Endothelial cell of umbilical vein (primary cell): ENCODE results near the gene JAKMIP1. TPM values are rescaled to one million over a fixed set of nuclear protein-coding genes. Genes with fewer than 3 reads are reported as not detected.

Source experiments
- BruUV-seq: library from RNA; stranded (reverse); fragments of 400-500 nt; replicated peaks from 2 replicates; lab custom pipeline; 2021; lab: Mats Ljungman, UMichigan
- CTCF ChIA-PET: fragments of 300-600, 350-600 bp; sonication (Branson Sonifier 250); formaldehyde crosslinking; loops from one replicate; lab custom pipeline; 2021; ENCODE audit warnings: antibody characterized with exemption, inconsistent platforms; lab: Charles Lee
- POLR2A ChIA-PET: fragments of 300-600, 350-600 bp; sonication (Branson Sonifier 250); formaldehyde crosslinking; loops from one replicate; lab custom pipeline; 2021; ENCODE audit warnings: antibody characterized with exemption, inconsistent platforms; lab: Charles Lee
- DNase-seq: peaks from one replicate; pipeline ENCODE4 v3.0.0-alpha.2; 2011; ENCODE audit warnings: low read depth, low spot score
- FAIRE-seq: peaks from 2 replicates; lab custom pipeline; 2011; peaks lifted over from hg19 to GRCh38; lab: Jason Lieb, UNC
- H2AFZ ChIP-seq: 2 replicates; pipeline ENCODE4 v1.6.0; 2012; ENCODE audit warnings: low read depth, low read length, control low read depth, inconsistent platforms
- H3K27ac ChIP-seq: 2 replicates; pipeline ENCODE4 v1.5.1; 2011; ENCODE audit warnings: low read depth, mild to moderate bottlenecking, control low read depth, low read length, moderate library complexity; ENCODE audit not compliant: insufficient read depth
- H3K27me3 ChIP-seq, 2 experiments: 2 replicates each; pipeline versions ENCODE4 v1.6.0 to v1.6.1; 2011; ENCODE audit warnings: low read length in 2 of 2, mixed read lengths in 1 of 2; ENCODE audit not compliant: control insufficient read depth in 2 of 2, insufficient read depth in 2 of 2
- H3K36me3 ChIP-seq, 2 experiments: 2 replicates in 1 of 2; 3 replicates in 1 of 2; pipeline ENCODE4 v1.5.1; 2011; ENCODE audit warnings: low read length in 2 of 2, mild to moderate bottlenecking in 1 of 2, moderate library complexity in 1 of 2; ENCODE audit not compliant: control insufficient read depth in 2 of 2, insufficient read depth in 2 of 2; ENCODE audit errors: extremely low read depth in 1 of 2
- H3K4me1 ChIP-seq: 3 replicates; pipeline ENCODE4 v1.5.1; 2011; ENCODE audit warnings: mild to moderate bottlenecking, low read length; ENCODE audit not compliant: control insufficient read depth, insufficient read depth; ENCODE audit errors: extremely low read depth
- H3K4me2 ChIP-seq: 2 replicates; pipeline ENCODE4 v1.6.1; 2011; ENCODE audit warnings: low read length, control low read depth, mixed read lengths; ENCODE audit not compliant: insufficient read depth
- H3K4me3 ChIP-seq, 3 experiments: fragments of 200-600 bp in 1 of 3; sonication (generic), shearing (Covaris generic) in 1 of 3; replicated peaks in 1 of 3; 2 replicates each; pipeline ENCODE4 v1.5.1; 2011 to 2016; ENCODE audit warnings: control low read depth in 3 of 3, low read length in 3 of 3, mild to moderate bottlenecking in 2 of 3, inconsistent platforms in 1 of 3, low read depth in 1 of 3, moderate library complexity in 1 of 3; ENCODE audit not compliant: insufficient read depth in 1 of 3
- H3K79me2 ChIP-seq: 2 replicates; pipeline ENCODE4 v1.6.0; 2012; ENCODE audit warnings: low read length, inconsistent platforms; ENCODE audit not compliant: control insufficient read depth, insufficient read depth
- H3K9ac ChIP-seq: replicated peaks from 2 replicates; pipeline ENCODE3; 2011; ENCODE audit warnings: low read length, control low read depth; ENCODE audit not compliant: insufficient read depth; ENCODE audit errors: extremely low read depth
- H3K9me1 ChIP-seq: replicated peaks from 3 replicates; pipeline ENCODE4 v1.6.0; 2011; ENCODE audit warnings: mild to moderate bottlenecking, low read length; ENCODE audit not compliant: control insufficient read depth, insufficient read depth; ENCODE audit errors: extremely low read depth
- H3K9me3 ChIP-seq: replicated peaks from 2 replicates; pipeline ENCODE4 v1.5.1; 2012; ENCODE audit warnings: low read length, inconsistent platforms; ENCODE audit not compliant: control insufficient read depth, insufficient read depth
- H4K20me1 ChIP-seq: replicated peaks from 2 replicates; pipeline ENCODE3; 2011; ENCODE audit warnings: mild to moderate bottlenecking, low read length; ENCODE audit not compliant: control insufficient read depth, insufficient read depth; ENCODE audit errors: extremely low read depth
- EZH2 ChIP-seq: IDR thresholded peaks from 2 replicates; pipeline ENCODE4 v1.6.1; 2012; ENCODE audit warnings: borderline replicate concordance, low read depth, mild to moderate bottlenecking, moderate library complexity, low read length, inconsistent platforms; ENCODE audit not compliant: severe bottlenecking
- FOS ChIP-seq: IDR thresholded peaks from 2 replicates; pipeline ENCODE4 v1.6.1; 2011; ENCODE audit warnings: mild to moderate bottlenecking, low read length, moderate library complexity, borderline replicate concordance; ENCODE audit not compliant: insufficient read depth
- GATA2 ChIP-seq: IDR thresholded peaks from 2 replicates; pipeline ENCODE4 v1.7.0; 2011; ENCODE audit warnings: low read depth, mild to moderate bottlenecking, moderate library complexity, mixed read lengths, low read length; ENCODE audit not compliant: insufficient read length, insufficient read depth
- JUN ChIP-seq: IDR thresholded peaks from 2 replicates; pipeline ENCODE4 v1.6.1; 2011; ENCODE audit warnings: borderline replicate concordance, low read depth; ENCODE audit not compliant: insufficient read length, insufficient read depth
- MYC ChIP-seq: IDR thresholded peaks from one replicate; pipeline ENCODE4 v1.6.1; 2011; ENCODE audit warnings: mild to moderate bottlenecking, low read depth, low read length
- POLR2A ChIP-seq: IDR thresholded peaks from 2 replicates; pipeline ENCODE4 v1.6.1; 2012; ENCODE audit warnings: low read depth, mild to moderate bottlenecking, control low read depth, low read length
- POLR2AphosphoS5 ChIP-seq: IDR thresholded peaks from 2 replicates; pipeline ENCODE4 v1.6.1; 2012; ENCODE audit warnings: low read depth, mild to moderate bottlenecking, control low read depth, low read length, moderate library complexity; ENCODE audit not compliant: insufficient read depth
- dilution Hi-C: fragments of 300-500 bp; cut with MboI; formaldehyde crosslinking; loops from one replicate; pipeline ENCODE4 v1.15.0; 2019; ENCODE audit warnings: low sequenced_read_pairs; ENCODE audit not compliant: extremely low pct_ligation_motif_present
- intact Hi-C: fragments of 100-400 bp; cut with micrococcal nuclease; formaldehyde crosslinking; loops from one replicate; pipeline ENCODE4 v1.10.0; 2022
- polyA plus RNA-seq, 4 experiments: library from polyadenylated mRNA; depleted of rRNA in 3 of 4; stranded (reverse) in 3 of 4; unstranded in 1 of 4; fragments of >200 nt; gene quantifications; 2 replicates each; pipeline versions ENCODE4 v1.2.1 to v1.2.3, GENCODE V29; 2011 to 2012; ENCODE audit warnings: missing spikeins in 1 of 4
- total RNA-seq: library from RNA; stranded (reverse); gene quantifications from 2 replicates; pipeline ENCODE4 v1.2.3, GENCODE V29; 2021
- TF ChIP-seq, protein P1 (sequence below), 2 donors: IDR thresholded peaks; 1 replicate in 1 of 2; 2 replicates in 1 of 2; pipeline ENCODE4 v1.5.1; 2011; ENCODE audit warnings: low read length in 2 of 2, mild to moderate bottlenecking in 2 of 2, moderate library complexity in 2 of 2, control low read depth in 1 of 2, inconsistent platforms in 1 of 2, low read depth in 1 of 2; ENCODE audit not compliant: insufficient read depth in 1 of 2; ENCODE audit errors: extremely low read depth in 1 of 2
- TF ChIP-seq, protein P2 (sequence below): IDR thresholded peaks from 2 replicates; pipeline ENCODE4 v1.6.1; 2011; ENCODE audit not compliant: insufficient read depth, insufficient read length

JAKMIP1 gene
- total and polyA plus RNA-seq, 2 donors (not counting 3 experiments of a cell fraction or from before 2014, with no cell fraction given): not detected

DNA sequence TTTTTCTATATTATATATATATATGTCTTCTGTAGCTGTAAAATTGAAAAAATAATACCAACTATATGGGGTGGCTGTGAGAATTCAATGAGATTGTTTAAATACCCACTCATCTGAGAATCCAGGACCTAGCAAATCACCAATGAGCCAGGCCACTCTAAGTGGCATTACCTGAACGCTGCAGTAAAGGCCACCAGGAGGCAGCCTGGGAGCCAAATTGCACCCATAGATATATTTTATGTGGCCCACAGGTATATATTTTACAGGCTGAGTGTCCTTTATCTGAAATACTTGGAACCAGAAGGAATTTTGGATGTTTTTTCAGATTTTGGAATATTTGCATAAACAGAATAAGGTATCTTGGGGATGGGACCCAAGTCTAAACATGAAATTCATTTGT is 124.0 kb downstream of the JAKMIP1 start:
- DNase-seq (no peak), FAIRE-seq (no peak)
- no peaks in the 10 kb centered on the region for H4K20me1 ChIP-seq
- H3K4me1 ChIP-seq: no peaks in the 10 kb centered on the region
- ChIA-PET POLR2A (no interaction called here), CTCF (no interaction called here)
- H2AFZ ChIP-seq: no peak overlapping the region
- no peak overlapping the region for H3K27ac ChIP-seq
- no peak overlapping the region for H3K4me2 ChIP-seq
- no peak overlapping the region for H3K4me3 ChIP-seq
- H3K9me3 ChIP-seq: no peaks in the 10 kb centered on the region
- no peaks in the 10 kb centered on the region for H3K27me3 ChIP-seq
- no peaks in the 10 kb centered on the region for H3K36me3 ChIP-seq
- H3K9ac ChIP-seq: no peak overlapping the region
- H3K9me1 ChIP-seq: no peaks in the 10 kb centered on the region
- dilution Hi-C loops: no loop called here
- H3K79me2 ChIP-seq: no peaks in the 10 kb centered on the region
- intact Hi-C loops: no loop called here
- BruUV-seq: no TSS peak
- TF ChIP-seq GATA2: no peak
- no peak for TF ChIP-seq MYC
- TF ChIP-seq, protein P1, sequence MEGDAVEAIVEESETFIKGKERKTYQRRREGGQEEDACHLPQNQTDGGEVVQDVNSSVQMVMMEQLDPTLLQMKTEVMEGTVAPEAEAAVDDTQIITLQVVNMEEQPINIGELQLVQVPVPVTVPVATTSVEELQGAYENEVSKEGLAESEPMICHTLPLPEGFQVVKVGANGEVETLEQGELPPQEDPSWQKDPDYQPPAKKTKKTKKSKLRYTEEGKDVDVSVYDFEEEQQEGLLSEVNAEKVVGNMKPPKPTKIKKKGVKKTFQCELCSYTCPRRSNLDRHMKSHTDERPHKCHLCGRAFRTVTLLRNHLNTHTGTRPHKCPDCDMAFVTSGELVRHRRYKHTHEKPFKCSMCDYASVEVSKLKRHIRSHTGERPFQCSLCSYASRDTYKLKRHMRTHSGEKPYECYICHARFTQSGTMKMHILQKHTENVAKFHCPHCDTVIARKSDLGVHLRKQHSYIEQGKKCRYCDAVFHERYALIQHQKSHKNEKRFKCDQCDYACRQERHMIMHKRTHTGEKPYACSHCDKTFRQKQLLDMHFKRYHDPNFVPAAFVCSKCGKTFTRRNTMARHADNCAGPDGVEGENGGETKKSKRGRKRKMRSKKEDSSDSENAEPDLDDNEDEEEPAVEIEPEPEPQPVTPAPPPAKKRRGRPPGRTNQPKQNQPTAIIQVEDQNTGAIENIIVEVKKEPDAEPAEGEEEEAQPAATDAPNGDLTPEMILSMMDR (IDR thresholded peaks at IDR 0.05; ENCODE audit: extremely low read depth in 1 of 2, insufficient read depth in 1 of 2, low read depth in 1 of 2, low read length in 2 of 2): no peak
- no peak for TF ChIP-seq POLR2AphosphoS5
- TF ChIP-seq EZH2: no peak
- TF ChIP-seq, protein P2, sequence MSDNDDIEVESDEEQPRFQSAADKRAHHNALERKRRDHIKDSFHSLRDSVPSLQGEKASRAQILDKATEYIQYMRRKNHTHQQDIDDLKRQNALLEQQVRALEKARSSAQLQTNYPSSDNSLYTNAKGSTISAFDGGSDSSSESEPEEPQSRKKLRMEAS: no peak
- TF ChIP-seq JUN: no peak
- no peak for TF ChIP-seq POLR2A
- TF ChIP-seq FOS: no peak
